22Rv1 (cell line): Measurements from ENCODE around the gene ALX1.

Source experiments
- ZFX ChIP-seq: fragments of 450-650 bp; IDR thresholded peaks from 2 replicates; pipeline ENCODE4 v1.6.1; 2017; ENCODE audit warnings: antibody characterized with exemption, borderline replicate concordance
- TF ChIP-seq, protein P1 (sequence below): fragments of 450-650 bp; IDR thresholded peaks from 2 replicates; pipeline ENCODE4 v1.5.1; 2017; ENCODE audit warnings: mild to moderate bottlenecking

GRCh38 chr12:85277900-85278597, 2.0 kb upstream of the ALX1 start:
- TF ChIP-seq, protein P1, sequence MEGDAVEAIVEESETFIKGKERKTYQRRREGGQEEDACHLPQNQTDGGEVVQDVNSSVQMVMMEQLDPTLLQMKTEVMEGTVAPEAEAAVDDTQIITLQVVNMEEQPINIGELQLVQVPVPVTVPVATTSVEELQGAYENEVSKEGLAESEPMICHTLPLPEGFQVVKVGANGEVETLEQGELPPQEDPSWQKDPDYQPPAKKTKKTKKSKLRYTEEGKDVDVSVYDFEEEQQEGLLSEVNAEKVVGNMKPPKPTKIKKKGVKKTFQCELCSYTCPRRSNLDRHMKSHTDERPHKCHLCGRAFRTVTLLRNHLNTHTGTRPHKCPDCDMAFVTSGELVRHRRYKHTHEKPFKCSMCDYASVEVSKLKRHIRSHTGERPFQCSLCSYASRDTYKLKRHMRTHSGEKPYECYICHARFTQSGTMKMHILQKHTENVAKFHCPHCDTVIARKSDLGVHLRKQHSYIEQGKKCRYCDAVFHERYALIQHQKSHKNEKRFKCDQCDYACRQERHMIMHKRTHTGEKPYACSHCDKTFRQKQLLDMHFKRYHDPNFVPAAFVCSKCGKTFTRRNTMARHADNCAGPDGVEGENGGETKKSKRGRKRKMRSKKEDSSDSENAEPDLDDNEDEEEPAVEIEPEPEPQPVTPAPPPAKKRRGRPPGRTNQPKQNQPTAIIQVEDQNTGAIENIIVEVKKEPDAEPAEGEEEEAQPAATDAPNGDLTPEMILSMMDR = no peak
- TF ChIP-seq ZFX = no peak
